Gastroesophageal sphincter (tissue), 4 donors: ENCODE results near the gene PREX1. TPM values are rescaled to one million over a fixed set of nuclear protein-coding genes. Genes with fewer than 3 reads are reported as not detected.
A peak's percentile ranks its signal among the peaks of the same experiment; 100 is the strongest.

Source experiments
- ATAC-seq: fragments of 150-250 bp; one replicate; pipeline ENCODE4 v1.9.1; 2016; ENCODE audit warnings: mild to moderate bottlenecking, moderate library complexity
- H3K27ac ChIP-seq, 4 donors: fragments of 200-600 bp; sonication (generic) in 3 of 4; 1 replicate in 3 of 4; 2 replicates in 1 of 4; pipeline ENCODE4 v1.5.1; 2016 to 2019
- H3K27me3 ChIP-seq: fragments of 200-600 bp; sonication (generic); one replicate; pipeline ENCODE4 v1.5.1; 2019
- H3K36me3 ChIP-seq, 2 donors: fragments of 200-600 bp; sonication (generic); one replicate each; pipeline ENCODE4 v1.5.1; 2019; ENCODE audit warnings: control low read depth in 1 of 2
- H3K4me1 ChIP-seq, 3 donors: fragments of 200-600 bp; sonication (generic); 1 replicate in 2 of 3; 2 replicates in 1 of 3; pipeline ENCODE4 v1.5.1; 2016 to 2019; ENCODE audit warnings: control low read depth in 2 of 3
- H3K4me3 ChIP-seq, 2 donors: fragments of 200-600 bp; sonication (generic); one replicate each; pipeline ENCODE4 v1.5.1; 2019; ENCODE audit warnings: mild to moderate bottlenecking in 1 of 2, moderate library complexity in 1 of 2
- H3K9me3 ChIP-seq, 3 donors: fragments of 200-600 bp; sonication (generic); one replicate each; pipeline ENCODE4 v1.5.1; 2017 to 2019; ENCODE audit warnings: control low read depth in 2 of 3
- EP300 ChIP-seq: sonication (generic); formaldehyde crosslinking; IDR thresholded peaks from one replicate; pipeline ENCODE4 v1.6.1; 2017; ENCODE audit warnings: antibody characterized with exemption, mild to moderate bottlenecking
- POLR2A ChIP-seq, 2 donors: fragments of 450-650 bp; IDR thresholded peaks; one replicate each; pipeline ENCODE4 v1.6.1; 2017; ENCODE audit warnings: antibody characterized with exemption in 2 of 2, mild to moderate bottlenecking in 2 of 2, moderate library complexity in 1 of 2
- POLR2AphosphoS5 ChIP-seq: sonication (generic); formaldehyde crosslinking; IDR thresholded peaks from one replicate; pipeline ENCODE4 v1.6.1; 2017; ENCODE audit warnings: antibody characterized with exemption
- WGBS, 2 donors: methylation state at CpG; one replicate each; pipeline ENCODE4 v1.1.5; 2018; ENCODE audit warnings: low coverage in 1 of 2; 5-methylcytosine and 5-hydroxymethylcytosine counted together
- total RNA-seq, 4 donors: library from RNA; depleted of rRNA; stranded (reverse); fragments of >200 nt; gene quantifications; one replicate each; pipeline ENCODE4 v1.1.0, GENCODE V29; 2016
- TF ChIP-seq, protein P1 (sequence below), 4 experiments: fragments of 200-600 bp in 2 of 4; fragments of 450-650 bp in 2 of 4; sonication (generic) in 1 of 4; IDR thresholded peaks; one replicate each; pipeline ENCODE4 v1.5.1; 2017 to 2019; ENCODE audit warnings: antibody characterized with exemption in 4 of 4, mild to moderate bottlenecking in 2 of 4, moderate library complexity in 2 of 4

Gene PREX1
- total RNA-seq, 4 donors from 2014 or later, result 16.3 to 35.7 (median 20.0) TPM

DNA sequence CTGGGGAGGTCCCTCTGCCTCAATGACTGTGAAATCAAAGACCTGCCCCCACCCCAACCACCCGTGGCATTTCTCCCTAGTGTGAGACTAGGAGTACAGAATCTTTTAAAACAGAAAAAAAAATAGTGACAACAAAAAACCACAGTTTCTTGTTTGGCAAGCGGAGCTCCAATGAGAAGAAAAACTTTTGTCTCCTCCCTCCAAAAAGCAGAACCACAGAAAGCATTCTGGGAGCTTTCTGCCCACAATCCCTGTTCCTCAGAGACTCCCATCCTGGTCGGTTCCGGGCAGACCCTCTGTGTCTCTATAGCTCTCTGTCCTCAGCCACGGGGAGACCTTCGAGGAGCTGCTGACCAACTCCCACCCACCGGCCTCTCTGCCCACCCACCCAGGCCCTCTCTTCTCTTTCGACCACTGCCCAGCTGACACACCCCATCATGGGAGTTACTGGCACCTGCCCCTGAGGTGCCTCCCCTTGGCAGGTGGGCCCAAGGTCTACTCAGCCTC, 4.9 kb downstream of the PREX1 start:
- TF ChIP-seq, protein P1, sequence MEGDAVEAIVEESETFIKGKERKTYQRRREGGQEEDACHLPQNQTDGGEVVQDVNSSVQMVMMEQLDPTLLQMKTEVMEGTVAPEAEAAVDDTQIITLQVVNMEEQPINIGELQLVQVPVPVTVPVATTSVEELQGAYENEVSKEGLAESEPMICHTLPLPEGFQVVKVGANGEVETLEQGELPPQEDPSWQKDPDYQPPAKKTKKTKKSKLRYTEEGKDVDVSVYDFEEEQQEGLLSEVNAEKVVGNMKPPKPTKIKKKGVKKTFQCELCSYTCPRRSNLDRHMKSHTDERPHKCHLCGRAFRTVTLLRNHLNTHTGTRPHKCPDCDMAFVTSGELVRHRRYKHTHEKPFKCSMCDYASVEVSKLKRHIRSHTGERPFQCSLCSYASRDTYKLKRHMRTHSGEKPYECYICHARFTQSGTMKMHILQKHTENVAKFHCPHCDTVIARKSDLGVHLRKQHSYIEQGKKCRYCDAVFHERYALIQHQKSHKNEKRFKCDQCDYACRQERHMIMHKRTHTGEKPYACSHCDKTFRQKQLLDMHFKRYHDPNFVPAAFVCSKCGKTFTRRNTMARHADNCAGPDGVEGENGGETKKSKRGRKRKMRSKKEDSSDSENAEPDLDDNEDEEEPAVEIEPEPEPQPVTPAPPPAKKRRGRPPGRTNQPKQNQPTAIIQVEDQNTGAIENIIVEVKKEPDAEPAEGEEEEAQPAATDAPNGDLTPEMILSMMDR (IDR thresholded peaks at IDR 0.05), result no peak
- no peak for TF ChIP-seq POLR2A (IDR thresholded peaks at IDR 0.05)
- no peak for TF ChIP-seq POLR2AphosphoS5
- no peak for TF ChIP-seq EP300
- WGBS, 2 donors, result 48 to 62% methylated on average over 4 to 6 of the region's 8 CpGs
- no peaks in the 10 kb centered on the region for H3K9me3 ChIP-seq
- no peak overlapping the region for H3K4me3 ChIP-seq
- peak overlapping the region in 3 of 4 donors; percentile 55 to 60 (median 57) for H3K27ac ChIP-seq
- H3K36me3 ChIP-seq, result no peaks in the 10 kb centered on the region
- peaks cover 46% of the 10 kb centered on the region for H3K27me3 ChIP-seq
- H3K4me1 ChIP-seq, result peaks cover 0 to 60% (median 0%) of the 10 kb centered on the region in 3 donors
- ATAC-seq, result no peak

GRCh38 chr20:48822178-48822577, 5.6 kb downstream of the PREX1 start:
- ATAC-seq, result no peak
- WGBS, 2 donors, result 100% methylated on average over 1 to 2 of the region's 2 CpGs
- H3K36me3 ChIP-seq, result no peaks in the 10 kb centered on the region
- H3K27me3 ChIP-seq, result peaks cover 41% of the 10 kb centered on the region
- TF ChIP-seq POLR2A (IDR thresholded peaks at IDR 0.05), result no peak
- no peak for TF ChIP-seq POLR2AphosphoS5
- TF ChIP-seq, protein P1 (IDR thresholded peaks at IDR 0.05), result no peak
- TF ChIP-seq EP300, result no peak
- no peak overlapping the region for H3K27ac ChIP-seq
- H3K4me3 ChIP-seq, result no peak overlapping the region
- H3K9me3 ChIP-seq, result no peaks in the 10 kb centered on the region
- peaks cover 0 to 56% (median 0%) of the 10 kb centered on the region in 3 donors for H3K4me1 ChIP-seq

- ATAC-seq, result no peak
- Histone ChIP-seq H3K27me3 (peaks cover 33% of the 10 kb centered on the region), H3K36me3 (no peaks in the 10 kb centered on the region), H3K4me1 (peaks cover 0 to 52% (median 0%) of the 10 kb centered on the region in 3 donors), H3K4me3 (no peak overlapping the region), H3K27ac (no peak overlapping the region), H3K9me3 (no peaks in the 10 kb centered on the region)
- TF ChIP-seq EP300, result no peak
- TF ChIP-seq, protein P1 (IDR thresholded peaks at IDR 0.05), result no peak
- no peak for TF ChIP-seq POLR2A (IDR thresholded peaks at IDR 0.05)
- TF ChIP-seq POLR2AphosphoS5, result no peak
- WGBS, 2 donors, result 75 to 79% methylated on average over 3 to 6 of the region's 8 CpGs
Observed at GRCh38 chr20:48821261-48821920, 6.4 kb downstream of the PREX1 start.

DNA sequence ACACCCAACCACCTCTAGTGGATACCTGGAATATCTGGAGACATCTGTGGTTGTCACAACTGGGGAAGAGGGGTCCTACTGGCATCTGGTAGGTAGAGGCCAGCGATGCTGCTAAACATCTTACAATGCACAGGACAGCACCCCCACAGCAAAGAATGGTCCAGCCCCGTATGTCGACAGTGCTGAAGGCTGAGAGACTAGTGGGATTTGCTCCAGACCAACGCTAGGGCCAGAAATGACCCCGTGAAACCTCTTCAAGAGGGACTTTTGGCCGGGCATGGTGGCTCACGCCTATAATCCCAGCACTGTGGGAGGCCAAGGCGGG, 7.2 kb downstream of the PREX1 start:
- H3K27ac ChIP-seq, result no peak overlapping the region
- H3K4me1 ChIP-seq, result peaks cover 0 to 51% (median 0%) of the 10 kb centered on the region in 3 donors
- no peak overlapping the region for H3K4me3 ChIP-seq
- no peaks in the 10 kb centered on the region for H3K9me3 ChIP-seq
- TF ChIP-seq, protein P1 (IDR thresholded peaks at IDR 0.05), result no peak
- no peak for TF ChIP-seq POLR2AphosphoS5
- no peak for TF ChIP-seq POLR2A (IDR thresholded peaks at IDR 0.05)
- no peak for TF ChIP-seq EP300
- H3K27me3 ChIP-seq, result peaks cover 28% of the 10 kb centered on the region
- no peaks in the 10 kb centered on the region for H3K36me3 ChIP-seq
- 33 to 66% methylated on average over 2 to 4 of the region's 8 CpGs for WGBS, 2 donors
- no peak for ATAC-seq
